ENCODE measurements around the gene LRRC36.
A peak's percentile ranks its signal among the peaks of the same experiment; 100 is the strongest.

LRRC36 gene

GRCh38 chr16:67284699-67285646 is 41.6 kb upstream of the LRRC36 start:
- DNase-seq (ENCODE audit: low read depth): peak; percentile 18
- TF ChIP-seq CTCF (conservative IDR thresholded peaks at IDR 0.05; ENCODE audit: control insufficient read depth, insufficient read depth, low read depth, low read length): peak; percentile 31
- H3K4me3 ChIP-seq (ENCODE audit: control insufficient read depth, low read depth, low read length): no peak overlapping the region

- H3K4me3 ChIP-seq (ENCODE audit: control insufficient read depth, low read depth, low read length): no peak overlapping the region
- peak; percentile 28 for DNase-seq (ENCODE audit: low read depth)
- TF ChIP-seq CTCF (conservative IDR thresholded peaks at IDR 0.05; ENCODE audit: control insufficient read depth, insufficient read depth, low read depth, low read length): no peak
Observed at GRCh38 chr16:67286441-67287235, 40.0 kb upstream of the LRRC36 start.

- no peak overlapping the region for H3K4me3 ChIP-seq (ENCODE audit: control insufficient read depth, low read depth, low read length)
- no peak for DNase-seq (ENCODE audit: low read depth)
- no peak for TF ChIP-seq CTCF (conservative IDR thresholded peaks at IDR 0.05; ENCODE audit: control insufficient read depth, insufficient read depth, low read depth, low read length)
Observed at GRCh38 chr16:67287960-67288359, 38.7 kb upstream of the LRRC36 start.

- no peak for TF ChIP-seq CTCF (conservative IDR thresholded peaks at IDR 0.05; ENCODE audit: control insufficient read depth, insufficient read depth, low read depth, low read length)
- H3K4me3 ChIP-seq (ENCODE audit: control insufficient read depth, low read depth, low read length): no peak overlapping the region
- DNase-seq (ENCODE audit: low read depth): no peak
Observed at GRCh38 chr16:67291461-67291860, 35.2 kb upstream of the LRRC36 start.

- no peak for DNase-seq (ENCODE audit: low read depth)
- H3K4me3 ChIP-seq (ENCODE audit: control insufficient read depth, low read depth, low read length): no peak overlapping the region
- TF ChIP-seq CTCF (conservative IDR thresholded peaks at IDR 0.05; ENCODE audit: control insufficient read depth, insufficient read depth, low read depth, low read length): no peak
Observed at GRCh38 chr16:67294171-67294757, 32.4 kb upstream of the LRRC36 start.

- peak; percentile 85 for DNase-seq (ENCODE audit: low read depth)
- H3K4me3 ChIP-seq (ENCODE audit: control insufficient read depth, low read depth, low read length): no peak overlapping the region
Observed at GRCh38 chr16:67294938-67295361, 31.7 kb upstream of the LRRC36 start.

More at GRCh38 chr16:67294938-67295361, 31.7 kb upstream of the LRRC36 start:
- peak; percentile 4 for TF ChIP-seq CTCF (conservative IDR thresholded peaks at IDR 0.05; ENCODE audit: control insufficient read depth, insufficient read depth, low read depth, low read length)
